Osteoblast (primary cell): ENCODE data around the gene EIF1B. TPM values are rescaled to one million over a fixed set of nuclear protein-coding genes. Genes with fewer than 3 reads are reported as not detected.

Source experiments
- DNase-seq: peaks from one replicate; pipeline ENCODE4 v3.0.0; 2011; ENCODE audit warnings: low spot score, mixed read lengths; ENCODE audit not compliant: insufficient read length; ENCODE audit errors: missing footprints
- H2AFZ ChIP-seq: 2 replicates; pipeline ENCODE4 v1.6.0; 2011; ENCODE audit warnings: mild to moderate bottlenecking, low read length
- H3K27ac ChIP-seq: 2 replicates; pipeline ENCODE4 v1.5.1; 2011; ENCODE audit warnings: mild to moderate bottlenecking, low read depth, low read length, moderate library complexity
- H3K27me3 ChIP-seq: 2 replicates; pipeline ENCODE4 v1.6.0; 2012; ENCODE audit warnings: mild to moderate bottlenecking, control low read depth, inconsistent platforms, low read length, moderate library complexity; ENCODE audit not compliant: insufficient read depth
- H3K36me3 ChIP-seq: 2 replicates; pipeline ENCODE4 v1.5.1; 2011; ENCODE audit warnings: mild to moderate bottlenecking, low read length, control low read depth, moderate library complexity; ENCODE audit not compliant: insufficient read depth
- H3K4me1 ChIP-seq: 2 replicates; pipeline ENCODE4 v1.5.1; 2011; ENCODE audit warnings: mild to moderate bottlenecking, low read length, control low read depth, moderate library complexity; ENCODE audit not compliant: insufficient read depth
- H3K4me2 ChIP-seq: 2 replicates; pipeline ENCODE4 v1.6.0; 2011; ENCODE audit warnings: mild to moderate bottlenecking, low read length; ENCODE audit not compliant: insufficient read depth
- H3K4me3 ChIP-seq: fragments of 200-600 bp; sonication (generic); 3 replicates; pipeline ENCODE4 v1.5.1; 2012; ENCODE audit warnings: mild to moderate bottlenecking, low read length, inconsistent platforms; ENCODE audit not compliant: insufficient read depth
- H3K79me2 ChIP-seq: 2 replicates; pipeline ENCODE4 v1.6.0; 2012; ENCODE audit warnings: mild to moderate bottlenecking, low read length, control low read depth, inconsistent platforms; ENCODE audit not compliant: insufficient read depth
- H3K9me3 ChIP-seq: 2 replicates; pipeline ENCODE4 v1.5.1; 2011; ENCODE audit warnings: low read depth, low read length, control low read depth
- H4K20me1 ChIP-seq: 2 replicates; pipeline ENCODE4 v1.6.0; 2012; ENCODE audit warnings: mild to moderate bottlenecking, low read length, control low read depth; ENCODE audit not compliant: insufficient read depth
- total RNA-seq: library from RNA; depleted of rRNA; stranded (reverse); fragments of >200 nt; gene quantifications from 2 replicates; pipeline ENCODE4 v1.2.3, GENCODE V29; 2012
- TF ChIP-seq, protein P1 (sequence below): IDR thresholded peaks from 2 replicates; pipeline ENCODE4 v1.5.1; 2011; ENCODE audit warnings: mild to moderate bottlenecking, low read depth, low read length, moderate library complexity; ENCODE audit errors: extremely low read depth

The EIF1B gene
- total RNA-seq: 19.2 and 23.0 TPM in 2 replicates

GRCh38 chr3:40309418-40309924 is at the start of gene EIF1B:
Gene EIF1B (plus strand): TSS chr3:40309707. CDS start chr3:40309942, 235 bp downstream.
- H3K9me3 ChIP-seq: no peaks in the 10 kb centered on the region
- peak within 1 kb of the TSS; percentile 89 for H3K27ac ChIP-seq
- H2AFZ ChIP-seq: peak within 1 kb of the TSS; percentile 89
- H3K4me3 ChIP-seq: peak within 1 kb of the TSS; percentile 88
- H3K4me1 ChIP-seq: peaks cover 15% of the 10 kb centered on the region
- H4K20me1 ChIP-seq: peaks cover 2% of the 10 kb centered on the region
- peaks cover 26% of the 10 kb centered on the region for H3K36me3 ChIP-seq
- peaks cover 19% of the 10 kb centered on the region for H3K79me2 ChIP-seq
- TF ChIP-seq, protein P1, sequence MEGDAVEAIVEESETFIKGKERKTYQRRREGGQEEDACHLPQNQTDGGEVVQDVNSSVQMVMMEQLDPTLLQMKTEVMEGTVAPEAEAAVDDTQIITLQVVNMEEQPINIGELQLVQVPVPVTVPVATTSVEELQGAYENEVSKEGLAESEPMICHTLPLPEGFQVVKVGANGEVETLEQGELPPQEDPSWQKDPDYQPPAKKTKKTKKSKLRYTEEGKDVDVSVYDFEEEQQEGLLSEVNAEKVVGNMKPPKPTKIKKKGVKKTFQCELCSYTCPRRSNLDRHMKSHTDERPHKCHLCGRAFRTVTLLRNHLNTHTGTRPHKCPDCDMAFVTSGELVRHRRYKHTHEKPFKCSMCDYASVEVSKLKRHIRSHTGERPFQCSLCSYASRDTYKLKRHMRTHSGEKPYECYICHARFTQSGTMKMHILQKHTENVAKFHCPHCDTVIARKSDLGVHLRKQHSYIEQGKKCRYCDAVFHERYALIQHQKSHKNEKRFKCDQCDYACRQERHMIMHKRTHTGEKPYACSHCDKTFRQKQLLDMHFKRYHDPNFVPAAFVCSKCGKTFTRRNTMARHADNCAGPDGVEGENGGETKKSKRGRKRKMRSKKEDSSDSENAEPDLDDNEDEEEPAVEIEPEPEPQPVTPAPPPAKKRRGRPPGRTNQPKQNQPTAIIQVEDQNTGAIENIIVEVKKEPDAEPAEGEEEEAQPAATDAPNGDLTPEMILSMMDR: peak; percentile 92
- DNase-seq: peak; percentile 96
- H3K4me2 ChIP-seq: peak within 1 kb of the TSS; percentile 85
- no peaks in the 10 kb centered on the region for H3K27me3 ChIP-seq

DNA sequence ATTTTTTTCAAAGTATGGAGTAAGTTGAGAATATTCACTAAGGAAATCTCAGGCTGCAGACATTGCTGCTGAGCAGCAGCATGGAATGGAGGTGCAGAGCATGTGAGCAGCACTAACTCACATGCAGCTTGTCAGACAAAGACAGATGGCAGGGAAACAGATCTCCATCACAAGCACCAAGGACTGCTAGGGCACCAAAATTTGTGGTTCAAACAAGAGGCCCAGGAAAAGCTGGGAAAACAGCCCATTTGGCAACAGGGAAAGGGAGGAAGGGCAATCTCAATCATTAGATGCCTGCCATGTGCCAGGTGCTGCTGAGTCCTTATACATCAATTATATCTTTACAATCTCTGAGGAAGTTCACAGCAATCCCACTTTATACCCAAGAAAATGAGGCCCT is 47.2 kb upstream of the EIF1B start:
- H4K20me1 ChIP-seq: no peaks in the 10 kb centered on the region
- no peak for DNase-seq
- H3K36me3 ChIP-seq: no peaks in the 10 kb centered on the region
- no peaks in the 10 kb centered on the region for H3K4me1 ChIP-seq
- H2AFZ ChIP-seq: no peak overlapping the region
- H3K4me3 ChIP-seq: no peak overlapping the region
- no peaks in the 10 kb centered on the region for H3K79me2 ChIP-seq
- TF ChIP-seq, protein P1: no peak
- no peaks in the 10 kb centered on the region for H3K9me3 ChIP-seq
- no peak overlapping the region for H3K27ac ChIP-seq
- H3K4me2 ChIP-seq: no peak overlapping the region
- no peaks in the 10 kb centered on the region for H3K27me3 ChIP-seq

- Histone ChIP-seq H3K4me1 (no peaks in the 10 kb centered on the region), H2AFZ (no peak overlapping the region), H3K4me3 (no peak overlapping the region), H3K9me3 (no peaks in the 10 kb centered on the region), H3K27me3 (no peaks in the 10 kb centered on the region), H4K20me1 (no peaks in the 10 kb centered on the region), H3K27ac (no peak overlapping the region), H3K36me3 (no peaks in the 10 kb centered on the region), H3K79me2 (no peaks in the 10 kb centered on the region), H3K4me2 (no peak overlapping the region)
- no peak for DNase-seq
- TF ChIP-seq, protein P1: no peak
Measured at GRCh38 chr3:40264451-40264850, 45.1 kb upstream of the EIF1B start.

DNA sequence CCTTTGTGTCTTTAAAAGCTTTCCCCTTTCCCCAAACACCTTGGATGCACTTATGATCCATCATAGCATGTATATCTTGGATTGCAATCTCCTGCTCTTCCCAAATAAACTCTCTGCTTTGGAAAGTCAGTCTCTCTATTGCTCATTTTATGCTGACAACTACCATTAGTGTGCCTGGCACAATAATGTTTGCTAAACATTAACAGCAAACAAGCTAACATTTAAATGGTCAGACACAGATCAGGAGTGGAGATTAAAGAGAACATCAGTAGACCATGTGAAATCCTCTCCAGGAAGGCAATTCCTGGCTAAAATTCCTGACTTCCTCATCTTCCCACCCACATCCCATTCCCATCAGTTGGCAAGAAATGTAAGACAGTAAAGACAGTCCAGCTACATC is 44.3 kb upstream of the EIF1B start:
- no peaks in the 10 kb centered on the region for H3K9me3 ChIP-seq
- H3K4me2 ChIP-seq: no peak overlapping the region
- DNase-seq: no peak
- H2AFZ ChIP-seq: no peak overlapping the region
- H4K20me1 ChIP-seq: no peaks in the 10 kb centered on the region
- no peak overlapping the region for H3K4me3 ChIP-seq
- no peaks in the 10 kb centered on the region for H3K79me2 ChIP-seq
- no peaks in the 10 kb centered on the region for H3K27me3 ChIP-seq
- H3K4me1 ChIP-seq: no peaks in the 10 kb centered on the region
- TF ChIP-seq, protein P1: no peak
- no peaks in the 10 kb centered on the region for H3K36me3 ChIP-seq
- H3K27ac ChIP-seq: no peak overlapping the region
